H1 (cell line): ENCODE measurements around the gene SH2D1A. TPM values are rescaled to one million over a fixed set of nuclear protein-coding genes. Genes with fewer than 3 reads are reported as not detected.

ENCODE experiments used
- CHD2 ChIP-seq: IDR thresholded peaks from 2 replicates; pipeline ENCODE4 v1.6.1; 2012; ENCODE audit warnings: low read length, improper control_type of control experiment
- GABPA ChIP-seq: IDR thresholded peaks from 2 replicates; pipeline ENCODE4 v1.6.1; 2011; ENCODE audit warnings: mild to moderate bottlenecking, low read length, moderate library complexity, borderline replicate concordance; ENCODE audit not compliant: insufficient read depth
- KDM1A ChIP-seq: fragments of 200-600, 300-600 bp; sonication (generic); IDR thresholded peaks from 2 replicates; pipeline ENCODE4 v1.7.1; 2016; ENCODE audit warnings: mild to moderate bottlenecking, low read length, borderline replicate concordance
- RFX5 ChIP-seq: IDR thresholded peaks from 2 replicates; pipeline ENCODE4 v1.6.1; 2011; ENCODE audit warnings: low read depth, low read length, improper control_type of control experiment, borderline replicate concordance
- SIRT6 ChIP-seq: IDR thresholded peaks from one replicate; pipeline ENCODE4 v1.7.1; 2012; ENCODE audit warnings: low read length, inconsistent platforms
- polyA plus RNA-seq, 7 experiments: library from polyadenylated mRNA; depleted of rRNA in 3 of 7; stranded (reverse) in 5 of 7; unstranded in 2 of 7; fragments of >200 nt in 5 of 7; fragments of 200-250 nt in 2 of 7; gene quantifications; 1 replicate in 5 of 7; 2 replicates in 1 of 7; 4 replicates in 1 of 7; pipeline versions ENCODE4 v1.2.1 to v1.2.3, GENCODE V29; 2011 to 2013; ENCODE audit warnings: missing spikeins in 2 of 7, mixed read lengths in 2 of 7
- total RNA-seq: library from RNA; stranded (reverse); fragmentation: NEBNext Ultra II Directional; extraction: Animal tissue kit (Norgen Biotek cat#: 25700); gene quantifications from 2 replicates; pipeline ENCODE4 v1.2.1, GENCODE V29; 2021
- TF ChIP-seq, protein P1 (sequence below): IDR thresholded peaks from 2 replicates; pipeline ENCODE4 v1.6.1; 2012; ENCODE audit warnings: low read length, inconsistent platforms

Gene SH2D1A
- total and polyA plus RNA-seq, 2 of the 8 experiments (the other 6 are each of a cell fraction or from before 2014, with no cell fraction given): not detected

DNA sequence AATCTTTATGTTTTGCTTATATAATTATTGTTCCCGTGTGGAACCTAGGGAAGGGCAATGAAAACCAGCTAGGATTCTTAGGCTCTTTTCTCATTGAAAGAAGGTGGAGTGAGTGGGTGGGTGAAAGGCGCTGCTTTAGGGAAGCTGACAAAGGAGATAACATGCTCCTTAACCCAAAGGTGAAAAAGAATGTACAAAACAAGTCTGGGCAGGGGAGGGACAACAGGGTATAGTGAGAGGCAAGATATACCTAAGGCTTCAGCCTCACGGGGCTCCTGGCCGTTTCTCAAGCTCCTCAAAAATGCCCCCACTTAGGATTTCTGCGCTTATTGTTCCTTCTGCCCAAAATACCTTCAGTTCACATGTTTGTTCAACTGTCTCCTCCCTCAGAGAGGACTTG, 1.8 kb downstream of the SH2D1A start (continued):
- TF ChIP-seq CHD2 (no peak), SIRT6 (no peak), KDM1A (no peak), GABPA (no peak), RFX5 (no peak)
- TF ChIP-seq, protein P1, sequence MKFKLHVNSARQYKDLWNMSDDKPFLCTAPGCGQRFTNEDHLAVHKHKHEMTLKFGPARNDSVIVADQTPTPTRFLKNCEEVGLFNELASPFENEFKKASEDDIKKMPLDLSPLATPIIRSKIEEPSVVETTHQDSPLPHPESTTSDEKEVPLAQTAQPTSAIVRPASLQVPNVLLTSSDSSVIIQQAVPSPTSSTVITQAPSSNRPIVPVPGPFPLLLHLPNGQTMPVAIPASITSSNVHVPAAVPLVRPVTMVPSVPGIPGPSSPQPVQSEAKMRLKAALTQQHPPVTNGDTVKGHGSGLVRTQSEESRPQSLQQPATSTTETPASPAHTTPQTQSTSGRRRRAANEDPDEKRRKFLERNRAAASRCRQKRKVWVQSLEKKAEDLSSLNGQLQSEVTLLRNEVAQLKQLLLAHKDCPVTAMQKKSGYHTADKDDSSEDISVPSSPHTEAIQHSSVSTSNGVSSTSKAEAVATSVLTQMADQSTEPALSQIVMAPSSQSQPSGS: no peak
